ENCODE results near the gene EFCAB7. TPM values are rescaled to one million over a fixed set of nuclear protein-coding genes. Genes with fewer than 3 reads are reported as not detected.
A peak's percentile ranks its signal among the peaks of the same experiment; 100 is the strongest.

The EFCAB7 gene
- polyA plus RNA-seq, 1 donor (not counting 4 experiments of a cell fraction or from before 2014, with no cell fraction given) = 4.9 TPM

DNA sequence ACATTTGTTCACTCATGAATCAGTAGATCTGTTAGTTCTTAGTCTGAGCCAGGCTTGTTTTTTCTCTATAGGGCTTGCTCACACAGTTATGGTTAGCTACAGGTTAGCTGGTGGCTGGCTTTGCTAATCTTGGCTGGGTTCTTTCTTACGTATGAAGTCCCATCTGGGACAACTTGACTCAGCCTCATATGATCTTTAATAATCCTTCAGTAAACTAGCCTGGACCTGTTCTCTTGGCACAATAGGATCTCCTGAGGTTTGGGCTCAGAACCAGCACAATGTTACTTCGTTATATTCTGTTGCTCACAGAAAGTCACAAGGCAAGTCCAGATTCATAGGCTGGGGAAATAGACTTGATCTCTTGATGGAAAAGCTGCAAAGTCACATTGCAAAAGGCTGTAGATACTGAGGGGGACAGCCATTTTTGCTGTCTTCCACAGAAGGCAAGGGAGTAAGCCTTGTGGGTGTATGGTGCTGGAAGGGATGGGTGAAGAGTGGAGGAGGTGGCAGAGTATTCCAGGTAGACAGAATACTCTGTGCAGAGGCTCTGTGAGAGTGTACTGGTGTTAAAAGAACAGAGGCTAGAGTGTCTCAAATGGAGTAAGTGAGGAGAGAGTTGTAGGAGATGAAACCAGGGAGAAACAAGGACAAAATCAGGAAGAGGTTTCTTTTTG lies 24.4 kb downstream of the EFCAB7 start:
- Histone ChIP-seq H3K4me2 (ENCODE audit: control insufficient read depth, extremely low read depth, insufficient read depth, low read depth, low read length) (peak overlapping the region; percentile 63), H3K79me2 (ENCODE audit: control insufficient read depth, insufficient read depth, low read length) (no peaks in the 10 kb centered on the region), H3K4me1 (ENCODE audit: control insufficient read depth, extremely low read depth, insufficient read depth, low read length) (peaks cover 25% of the 10 kb centered on the region), H3K27me3 (ENCODE audit: control insufficient read depth, extremely low read depth, insufficient read depth, low read length) (no peaks in the 10 kb centered on the region), H2AFZ (ENCODE audit: control insufficient read depth, low read length) (peak overlapping the region; percentile 69), H3K9ac (ENCODE audit: control insufficient read depth, extremely low read depth, insufficient read depth, low read length) (peak overlapping the region; percentile 52), H3K36me3 (ENCODE audit: control insufficient read depth in 2 of 2, extremely low read depth in 1 of 2, insufficient read depth in 2 of 2, low read length in 2 of 2) (no peaks in the 10 kb centered on the region), H3K9me1 (ENCODE audit: control insufficient read depth, extremely low read depth, insufficient read depth, low read length) (no peaks in the 10 kb centered on the region), H3K9me3 (ENCODE audit: control insufficient read depth, low read depth, low read length) (no peaks in the 10 kb centered on the region), H4K20me1 (ENCODE audit: control insufficient read depth, extremely low read depth, insufficient read depth, low read length) (no peaks in the 10 kb centered on the region), H3K4me3 (ENCODE audit: control insufficient read depth in 2 of 3, extremely low read depth in 1 of 3, insufficient read depth in 2 of 3, low read depth in 1 of 3, low read length in 3 of 3) (peak overlapping the region in 1 of 3 experiments; percentile 4), H3K27ac (ENCODE audit: control insufficient read depth, insufficient read depth, low read length) (peak overlapping the region; percentile 82)
- peak; percentile 77 for DNase-seq (ENCODE audit: low read depth, low spot score)
- FAIRE-seq = peak; percentile 92
- dilution Hi-C loops (cut with MboI; ENCODE audit: extremely low pct_ligation_motif_present, low sequenced_read_pairs) = no loop called here
- TF ChIP-seq, protein P1, sequence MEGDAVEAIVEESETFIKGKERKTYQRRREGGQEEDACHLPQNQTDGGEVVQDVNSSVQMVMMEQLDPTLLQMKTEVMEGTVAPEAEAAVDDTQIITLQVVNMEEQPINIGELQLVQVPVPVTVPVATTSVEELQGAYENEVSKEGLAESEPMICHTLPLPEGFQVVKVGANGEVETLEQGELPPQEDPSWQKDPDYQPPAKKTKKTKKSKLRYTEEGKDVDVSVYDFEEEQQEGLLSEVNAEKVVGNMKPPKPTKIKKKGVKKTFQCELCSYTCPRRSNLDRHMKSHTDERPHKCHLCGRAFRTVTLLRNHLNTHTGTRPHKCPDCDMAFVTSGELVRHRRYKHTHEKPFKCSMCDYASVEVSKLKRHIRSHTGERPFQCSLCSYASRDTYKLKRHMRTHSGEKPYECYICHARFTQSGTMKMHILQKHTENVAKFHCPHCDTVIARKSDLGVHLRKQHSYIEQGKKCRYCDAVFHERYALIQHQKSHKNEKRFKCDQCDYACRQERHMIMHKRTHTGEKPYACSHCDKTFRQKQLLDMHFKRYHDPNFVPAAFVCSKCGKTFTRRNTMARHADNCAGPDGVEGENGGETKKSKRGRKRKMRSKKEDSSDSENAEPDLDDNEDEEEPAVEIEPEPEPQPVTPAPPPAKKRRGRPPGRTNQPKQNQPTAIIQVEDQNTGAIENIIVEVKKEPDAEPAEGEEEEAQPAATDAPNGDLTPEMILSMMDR (optimal IDR thresholded peaks at IDR 0.05 in 1 of 3, IDR thresholded peaks at IDR 0.05 in 1 of 3, conservative IDR thresholded peaks at IDR 0.05 in 1 of 3; ENCODE audit: extremely low read depth in 1 of 3, insufficient read depth in 2 of 3, low read length in 3 of 3) = no peak

DNA sequence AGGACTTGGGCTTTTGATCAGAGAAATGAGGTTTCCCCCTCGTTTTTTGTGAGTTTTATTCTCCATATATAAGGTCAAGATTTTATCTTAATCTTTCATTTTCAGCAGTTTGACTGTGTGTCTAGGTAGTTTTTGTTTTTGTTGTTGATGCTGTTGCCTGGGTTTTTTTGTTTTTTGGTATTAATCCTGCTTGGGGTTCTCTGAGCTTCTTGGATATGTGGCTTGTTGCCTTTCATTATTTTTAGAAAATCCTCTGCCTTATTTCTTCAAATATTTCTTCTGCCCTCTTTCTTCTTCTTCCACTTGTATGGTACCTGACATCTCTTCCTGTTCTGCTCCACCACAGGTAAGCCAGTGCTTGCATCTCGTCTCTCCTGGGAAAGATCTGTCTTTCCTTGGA lies 25.0 kb downstream of the EFCAB7 start:
- no peaks in the 10 kb centered on the region for H3K9me3 ChIP-seq (ENCODE audit: control insufficient read depth, low read depth, low read length)
- H3K79me2 ChIP-seq (ENCODE audit: control insufficient read depth, insufficient read depth, low read length) = no peaks in the 10 kb centered on the region
- no peak overlapping the region for H3K4me2 ChIP-seq (ENCODE audit: control insufficient read depth, extremely low read depth, insufficient read depth, low read depth, low read length)
- H3K36me3 ChIP-seq (ENCODE audit: control insufficient read depth in 2 of 2, extremely low read depth in 1 of 2, insufficient read depth in 2 of 2, low read length in 2 of 2) = no peaks in the 10 kb centered on the region
- TF ChIP-seq, protein P1 (optimal IDR thresholded peaks at IDR 0.05 in 1 of 3, IDR thresholded peaks at IDR 0.05 in 1 of 3, conservative IDR thresholded peaks at IDR 0.05 in 1 of 3; ENCODE audit: extremely low read depth in 1 of 3, insufficient read depth in 2 of 3, low read length in 3 of 3) = no peak
- TF ChIP-seq EZH2 (IDR thresholded peaks at IDR 0.05; ENCODE audit: low read length) = no peak
- no peaks in the 10 kb centered on the region for H3K27me3 ChIP-seq (ENCODE audit: control insufficient read depth, extremely low read depth, insufficient read depth, low read length)
- H3K9me1 ChIP-seq (ENCODE audit: control insufficient read depth, extremely low read depth, insufficient read depth, low read length) = no peaks in the 10 kb centered on the region
- FAIRE-seq = no peak
- dilution Hi-C loops (cut with MboI; ENCODE audit: extremely low pct_ligation_motif_present, low sequenced_read_pairs) = no loop called here
- peak overlapping the region; percentile 82 for H3K27ac ChIP-seq (ENCODE audit: control insufficient read depth, insufficient read depth, low read length)
- peak overlapping the region; percentile 69 for H2AFZ ChIP-seq (ENCODE audit: control insufficient read depth, low read length)
- H3K9ac ChIP-seq (ENCODE audit: control insufficient read depth, extremely low read depth, insufficient read depth, low read length) = peak overlapping the region; percentile 52
- H4K20me1 ChIP-seq (ENCODE audit: control insufficient read depth, extremely low read depth, insufficient read depth, low read length) = no peaks in the 10 kb centered on the region
- H3K4me1 ChIP-seq (ENCODE audit: control insufficient read depth, extremely low read depth, insufficient read depth, low read length) = peaks cover 25% of the 10 kb centered on the region
- DNase-seq (ENCODE audit: low read depth, low spot score) = no peak
- no peak overlapping the region for H3K4me3 ChIP-seq (ENCODE audit: control insufficient read depth in 2 of 3, extremely low read depth in 1 of 3, insufficient read depth in 2 of 3, low read depth in 1 of 3, low read length in 3 of 3)
